PC-3 (cell line): Measurements from ENCODE around the gene HEATR5B. TPM values are rescaled to one million over a fixed set of nuclear protein-coding genes. Genes with fewer than 3 reads are reported as not detected.

ENCODE experiments used
- ATAC-seq: fragments of 200-7000 bp; cut with Tn5 transposase; 2 replicates; pipeline ENCODE4 v1.9.1; 2020; ENCODE audit warnings: mild to moderate bottlenecking, moderate library complexity
- BruUV-seq: library from RNA; stranded (reverse); fragments of 400-500 nt; replicated peaks from 2 replicates; lab custom pipeline; 2021; lab: Mats Ljungman, UMichigan
- CTCF ChIA-PET: fragments of 300-600 bp; sonication (Branson Sonifier 250); formaldehyde crosslinking; loops from one replicate; lab custom pipeline; 2022; ENCODE audit warnings: antibody characterized with exemption; lab: Charles Lee
- POLR2A ChIA-PET: fragments of 300-600 bp; sonication (Branson Sonifier 250); formaldehyde crosslinking; loops from one replicate; lab custom pipeline; 2022; ENCODE audit warnings: antibody characterized with exemption; ENCODE audit not compliant: unreplicated experiment; lab: Charles Lee
- DNase-seq: peaks from one replicate; pipeline ENCODE4 v3.0.0-alpha.2; 2015
- H2AFZ ChIP-seq: fragments of 300-600 bp; sonication (generic); 2 replicates; pipeline ENCODE4 v1.6.0; 2016; ENCODE audit warnings: antibody characterized with exemption, low read length
- H3F3A ChIP-seq: fragments of 300-600 bp; sonication (generic); one replicate; pipeline ENCODE4 v1.6.0; 2017; ENCODE audit warnings: antibody characterized with exemption, low read length, control low read depth, mild to moderate bottlenecking; ENCODE audit not compliant: unreplicated experiment
- H3K27ac ChIP-seq: fragments of 300-600 bp; sonication (generic); 2 replicates; pipeline ENCODE4 v1.5.1; 2016; ENCODE audit warnings: mild to moderate bottlenecking, low read length
- H3K27me3 ChIP-seq: fragments of 300-600 bp; sonication (generic); 2 replicates; pipeline ENCODE4 v1.6.1; 2016; ENCODE audit warnings: low read length, mixed read lengths
- H3K36me3 ChIP-seq: fragments of 300-600 bp; sonication (generic); 2 replicates; pipeline ENCODE4 v1.6.1; 2016; ENCODE audit warnings: low read depth, mixed run types, low read length, mixed read lengths
- H3K4me1 ChIP-seq: fragments of 300-600 bp; sonication (generic); 2 replicates; pipeline ENCODE4 v1.5.1; 2016; ENCODE audit warnings: low read length; ENCODE audit not compliant: insufficient read depth
- H3K4me2 ChIP-seq: fragments of 300-600 bp; sonication (generic); 2 replicates; pipeline ENCODE4 v1.6.0; 2016; ENCODE audit warnings: low read length
- H3K4me3 ChIP-seq: fragments of 300-600 bp; sonication (generic); 2 replicates; pipeline ENCODE4 v1.5.1; 2016; ENCODE audit warnings: mild to moderate bottlenecking, low read length, mixed read lengths
- H3K79me2 ChIP-seq: fragments of 300-600 bp; sonication (generic); 2 replicates; pipeline ENCODE4 v1.6.1; 2017; ENCODE audit warnings: low read length, mixed read lengths
- H3K9ac ChIP-seq: fragments of 300-600 bp; sonication (generic); 2 replicates; pipeline ENCODE4 v1.6.0; 2016; ENCODE audit warnings: mild to moderate bottlenecking, low read length
- H3K9me2 ChIP-seq: fragments of 300-600 bp; sonication (generic); replicated peaks from 2 replicates; pipeline ENCODE4 v1.6.1; 2016; ENCODE audit warnings: mixed run types, low read length, mixed read lengths
- H3K9me3 ChIP-seq: fragments of 300-600 bp; sonication (generic); 2 replicates; pipeline ENCODE4 v1.6.1; 2016; ENCODE audit warnings: low read length, mixed read lengths
- H4K20me1 ChIP-seq: fragments of 300-600 bp; sonication (generic); 2 replicates; pipeline ENCODE4 v1.6.1; 2016; ENCODE audit warnings: low read length, mixed read lengths
- CTCF ChIP-seq: fragments of 300-600 bp; sonication (generic); conservative IDR thresholded peaks from 2 replicates; pipeline ENCODE4 v1.5.1; 2017; ENCODE audit warnings: antibody characterized with exemption, low read depth, mild to moderate bottlenecking, low read length
- EZH2 ChIP-seq: fragments of 300-600 bp; sonication (generic); IDR thresholded peaks from one replicate; pipeline ENCODE4 v1.6.1; 2017; ENCODE audit warnings: antibody characterized with exemption, mild to moderate bottlenecking, low read length; ENCODE audit not compliant: unreplicated experiment
- EZH2phosphoT487 ChIP-seq: fragments of 300-600 bp; sonication (generic); IDR thresholded peaks from 2 replicates; pipeline ENCODE4 v1.6.1; 2018; ENCODE audit warnings: mild to moderate bottlenecking, antibody characterized with exemption, low read length, borderline replicate concordance
- intact Hi-C: fragments of 100-400 bp; cut with micrococcal nuclease; formaldehyde crosslinking; loops from 2 replicates; pipeline ENCODE4 v1.9.0; 2023
- total RNA-seq: library from RNA; depleted of rRNA; stranded (reverse); fragments of >200 nt; gene quantifications from 2 replicates; pipeline ENCODE4 v1.2.3, GENCODE V29; 2014

HEATR5B gene
- total RNA-seq, 1 experiment from 2014 or later: 13.0 TPM

- Histone ChIP-seq H3K4me2 (no peak overlapping the region), H3K9me3 (no peaks in the 10 kb centered on the region), H3K79me2 (no peaks in the 10 kb centered on the region), H3K9ac (no peak overlapping the region), H3K27ac (no peak overlapping the region), H3K4me3 (no peak overlapping the region), H3F3A (no peaks in the 10 kb centered on the region), H3K9me2 (no peaks in the 10 kb centered on the region), H3K4me1 (peaks cover 4% of the 10 kb centered on the region; the same call in 1 of the 2 replicates), H3K36me3 (peaks cover 23% of the 10 kb centered on the region), H4K20me1 (no peaks in the 10 kb centered on the region), H3K27me3 (no peaks in the 10 kb centered on the region), H2AFZ (no peak overlapping the region)
- DNase-seq (no peak), ATAC-seq (no peak)
- no peak for TF ChIP-seq EZH2phosphoT487
- TF ChIP-seq EZH2: no peak
- TF ChIP-seq CTCF: no peak
- intact Hi-C loops: no loop called here
- POLR2A ChIA-PET: no interaction called here
- CTCF ChIA-PET: no interaction called here
- BruUV-seq: no TSS peak
Measured at GRCh38 chr2:37098416-37099118, 14.4 kb upstream of the HEATR5B start.

- Histone ChIP-seq H2AFZ (no peak overlapping the region), H3K9me2 (no peaks in the 10 kb centered on the region), H3K9me3 (no peaks in the 10 kb centered on the region), H3K4me1 (no peaks in the 10 kb centered on the region), H3F3A (no peaks in the 10 kb centered on the region), H3K4me3 (no peak overlapping the region), H3K27ac (no peak overlapping the region), H3K27me3 (no peaks in the 10 kb centered on the region), H3K4me2 (no peak overlapping the region), H3K9ac (no peak overlapping the region), H4K20me1 (no peaks in the 10 kb centered on the region), H3K36me3 (peaks cover 27% of the 10 kb centered on the region), H3K79me2 (no peaks in the 10 kb centered on the region)
- ChIA-PET CTCF (no interaction called here), POLR2A (no interaction called here)
- intact Hi-C loops: no loop called here
- DNase-seq (no peak), ATAC-seq (no peak)
- TSS peak; percentile 25 for BruUV-seq
- TF ChIP-seq EZH2phosphoT487 (no peak), CTCF (no peak), EZH2 (no peak)
Measured at GRCh38 chr2:37096568-37096967, 12.4 kb upstream of the HEATR5B start.

GRCh38 chr2:37091873-37092272 lies 7.7 kb upstream of the HEATR5B start:
- ChIA-PET POLR2A (no interaction called here), CTCF (no interaction called here)
- Histone ChIP-seq H3K9me3 (no peaks in the 10 kb centered on the region), H3K4me3 (no peak overlapping the region), H3K9me2 (no peaks in the 10 kb centered on the region), H3K4me1 (no peaks in the 10 kb centered on the region), H3K27me3 (no peaks in the 10 kb centered on the region), H2AFZ (no peak overlapping the region), H4K20me1 (no peaks in the 10 kb centered on the region), H3K9ac (no peak overlapping the region), H3K27ac (no peak overlapping the region), H3K36me3 (peaks cover 17% of the 10 kb centered on the region), H3F3A (no peaks in the 10 kb centered on the region), H3K4me2 (no peak overlapping the region), H3K79me2 (no peaks in the 10 kb centered on the region; the same call in 1 of the 2 replicates)
- no peak for DNase-seq
- no peak for ATAC-seq
- intact Hi-C loops: no loop called here
- no TSS peak for BruUV-seq
- TF ChIP-seq CTCF (no peak), EZH2phosphoT487 (no peak), EZH2 (no peak)
